HEK293T (cell line): Measurements from ENCODE around the gene ACAT2.

Experiments used
- FOXM1 ChIP-seq: fragments of 450-650 bp; IDR thresholded peaks from 2 replicates; pipeline ENCODE4 v1.6.1; 2017; ENCODE audit warnings: mild to moderate bottlenecking, borderline replicate concordance
- SUZ12 ChIP-seq: fragments of 450-650 bp; IDR thresholded peaks from 2 replicates; pipeline ENCODE4 v1.6.1; 2016; ENCODE audit warnings: mild to moderate bottlenecking

GRCh38 chr6:159789377-159790148 is 27.7 kb downstream of the ACAT2 start, which contains the start of gene TCP1:
- TF ChIP-seq FOXM1 (no peak), SUZ12 (no peak)
